Metanephros (tissue), 2 donors: ENCODE data around the gene CDCP2. TPM values are rescaled to one million over a fixed set of nuclear protein-coding genes. Genes with fewer than 3 reads are reported as not detected.

Source experiments
- small RNA-seq: library from RNA; depleted of rRNA; stranded (forward); fragments of <200 nt; gene quantifications from one replicate; pipeline ENCODE3, GENCODE V24; 2014; ENCODE audit warnings: low replicate concordance
- total RNA-seq: library from RNA; depleted of rRNA; stranded (reverse); fragments of >200 nt; gene quantifications from one replicate; pipeline ENCODE4 v1.2.3, GENCODE V29; 2014

Gene CDCP2
- 0.41 TPM for total RNA-seq

DNA sequence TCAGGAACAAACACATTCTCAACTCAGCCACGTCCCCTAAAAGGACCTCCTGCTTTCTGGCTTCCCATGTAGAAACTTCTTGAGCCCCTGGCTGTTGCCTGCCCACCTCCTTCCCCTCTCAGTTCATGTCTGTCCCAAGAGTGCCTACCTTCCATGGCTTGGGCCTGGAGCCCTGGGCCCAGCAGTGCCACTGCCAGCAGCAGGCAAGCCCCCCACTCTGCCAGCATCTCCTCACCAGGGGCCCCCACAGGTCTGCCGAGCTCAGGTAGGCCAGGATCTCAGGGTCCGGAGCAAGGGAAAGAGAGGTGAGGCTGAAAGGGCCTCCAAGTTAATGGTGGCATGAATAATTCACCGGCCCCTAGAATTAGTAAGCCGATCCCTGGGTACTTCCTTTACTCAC lies at the start of gene CDCP2:
TSS of gene CDCP2 (minus strand) at position 305 of the 400 bp plus-strand sequence. CDS start at position 227, 78 bp downstream.

DNA sequence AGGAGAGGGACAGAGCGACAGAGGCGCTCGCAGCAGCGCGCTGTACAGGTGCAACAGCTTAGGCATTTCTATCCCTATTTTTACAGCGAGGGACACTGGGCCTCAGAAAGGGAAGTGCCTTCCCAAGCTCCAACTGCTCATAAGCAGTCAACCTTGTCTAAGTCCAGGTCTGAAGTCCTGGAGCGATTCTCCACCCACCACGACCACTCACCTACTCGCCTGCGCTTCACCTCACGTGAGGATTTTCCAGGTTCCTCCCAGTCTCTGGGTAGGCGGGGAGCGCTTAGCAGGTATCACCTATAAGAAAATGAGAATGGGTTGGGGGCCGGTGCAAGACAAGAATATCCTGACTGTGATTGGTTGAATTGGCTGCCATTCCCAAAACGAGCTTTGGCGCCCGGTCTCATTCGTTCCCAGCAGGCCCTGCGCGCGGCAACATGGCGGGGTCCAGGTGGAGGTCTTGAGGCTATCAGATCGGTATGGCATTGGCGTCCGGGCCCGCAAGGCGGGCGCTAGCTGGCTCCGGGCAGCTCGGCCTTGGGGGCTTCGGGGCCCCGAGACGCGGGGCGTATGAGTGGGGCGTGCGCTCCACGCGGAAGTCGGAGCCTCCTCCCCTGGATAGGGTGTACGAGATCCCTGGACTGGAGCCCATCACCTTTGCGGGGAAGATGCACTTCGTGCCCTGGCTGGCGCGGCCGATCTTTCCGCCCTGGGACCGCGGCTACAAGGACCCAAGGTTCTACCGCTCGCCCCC lies 47.1 kb upstream of the CDCP2 start, which contains the start of the genes CYB5RL and MRPL37:
TSS of gene CYB5RL (minus strand) at position 266 of the 754 bp plus-strand sequence. CDS start 4,414 bp downstream, outside the sequence.
TSS of gene MRPL37 (plus strand) at position 403 of the 754 bp plus-strand sequence. CDS start at position 480, 77 bp downstream.

Small RNA genes lying within 50 kb of the gene (small RNA-seq; reads per million reads assigned to genes)
- gene AL353898.1 (not detected), gene AL353898.2 (not detected)

Other genes with a start within 250 kb of the CDCP2 start
- 29.0 TPM for gene IFT25, start 207.3 kb downstream of the CDCP2 start, total RNA-seq
- 19.9 TPM for gene LRRC42, start 206.7 kb downstream of the CDCP2 start, total RNA-seq
- gene LDLRAD1, start 134.8 kb downstream of the CDCP2 start, total RNA-seq = not detected
- gene TMEM59, start 99.8 kb downstream of the CDCP2 start, total RNA-seq = 328 TPM
- 6.7 TPM for gene TCEANC2, start 99.4 kb downstream of the CDCP2 start, total RNA-seq
- gene CYB5RL, start 47.0 kb upstream of the CDCP2 start, total RNA-seq = 8.7 TPM
- 40.1 TPM for gene MRPL37, start 47.2 kb upstream of the CDCP2 start, total RNA-seq